H9 (cell line): Measurements from ENCODE around the gene THOC2. TPM values are rescaled to one million over a fixed set of nuclear protein-coding genes. Genes with fewer than 3 reads are reported as not detected.
A peak's percentile ranks its signal among the peaks of the same experiment; 100 is the strongest.

Source experiments
- DNase-seq: peaks from one replicate; pipeline ENCODE4 v3.0.0-alpha.2; 2017
- H2AFZ ChIP-seq: one replicate; pipeline ENCODE4 v1.6.1; 2013; ENCODE audit warnings: mild to moderate bottlenecking, low read length, control low read depth, moderate library complexity
- H2AK5ac ChIP-seq: 2 replicates; pipeline ENCODE4 v1.6.1; 2013; ENCODE audit warnings: low read length, control low read depth, mixed read lengths; ENCODE audit not compliant: insufficient read length
- H2BK120ac ChIP-seq: one replicate; pipeline ENCODE4 v1.6.1; 2013; ENCODE audit warnings: low read depth, mild to moderate bottlenecking, low read length, control low read depth, inconsistent platforms; ENCODE audit not compliant: poor library complexity, severe bottlenecking
- H2BK12ac ChIP-seq: 2 replicates; pipeline ENCODE4 v1.6.1; 2013; ENCODE audit warnings: low read length, control low read depth, mixed read lengths, low read depth; ENCODE audit not compliant: insufficient read length
- H2BK15ac ChIP-seq: 2 replicates; pipeline ENCODE4 v1.6.1; 2013; ENCODE audit warnings: low read depth, low read length, control low read depth
- H2BK20ac ChIP-seq: one replicate; pipeline ENCODE4 v1.6.1; 2013; ENCODE audit warnings: low read depth, mild to moderate bottlenecking, low read length, control low read depth, inconsistent platforms; ENCODE audit not compliant: poor library complexity, severe bottlenecking
- H2BK5ac ChIP-seq: 2 replicates; pipeline ENCODE4 v1.6.1; 2013; ENCODE audit warnings: low read length, control low read depth, mixed read lengths; ENCODE audit not compliant: insufficient read length
- H3K14ac ChIP-seq: 2 replicates; pipeline ENCODE4 v1.6.1; 2013; ENCODE audit warnings: low read length, control low read depth; ENCODE audit not compliant: insufficient read depth
- H3K18ac ChIP-seq: 2 replicates; pipeline ENCODE4 v1.6.1; 2013; ENCODE audit warnings: low read depth, mild to moderate bottlenecking, mixed read lengths, low read length, control low read depth; ENCODE audit not compliant: insufficient read length
- H3K23ac ChIP-seq: 2 replicates; pipeline ENCODE4 v1.6.1; 2013; ENCODE audit warnings: low read length, control low read depth, mixed read lengths, low read depth; ENCODE audit not compliant: insufficient read length
- H3K23me2 ChIP-seq: 2 replicates; pipeline ENCODE4 v1.6.1; 2013; ENCODE audit warnings: low read depth, mild to moderate bottlenecking, mixed read lengths, low read length, control low read depth; ENCODE audit not compliant: insufficient read length, poor library complexity, severe bottlenecking
- H3K27ac ChIP-seq: 2 replicates; pipeline ENCODE4 v1.5.1; 2013; ENCODE audit warnings: low read length, control low read depth, mixed read lengths, low read depth; ENCODE audit not compliant: insufficient read length
- H3K27me3 ChIP-seq: 2 replicates; pipeline ENCODE4 v1.6.1; 2013; ENCODE audit warnings: low read length, control low read depth, inconsistent platforms; ENCODE audit not compliant: insufficient read depth
- H3K4ac ChIP-seq: 2 replicates; pipeline ENCODE4 v1.6.1; 2013; ENCODE audit warnings: low read depth, mild to moderate bottlenecking, control low read depth, inconsistent platforms, low read length, moderate library complexity
- H3K4me1 ChIP-seq: 2 replicates; pipeline ENCODE4 v1.6.1; 2013; ENCODE audit warnings: low read length, control low read depth, inconsistent platforms; ENCODE audit not compliant: insufficient read depth
- H3K4me2 ChIP-seq: 2 replicates; pipeline ENCODE4 v1.6.1; 2013; ENCODE audit warnings: low read length, control low read depth, mixed read lengths; ENCODE audit not compliant: insufficient read length, insufficient read depth
- H3K56ac ChIP-seq: 2 replicates; pipeline ENCODE4 v1.6.1; 2013; ENCODE audit warnings: low read depth, mild to moderate bottlenecking, mixed read lengths, low read length, control low read depth; ENCODE audit not compliant: insufficient read length
- H3K79me1 ChIP-seq: 2 replicates; pipeline ENCODE4 v1.6.1; 2013; ENCODE audit warnings: low read depth, mild to moderate bottlenecking, moderate library complexity, low read length, control low read depth, inconsistent platforms; ENCODE audit not compliant: insufficient read depth, poor library complexity, severe bottlenecking
- H3K79me2 ChIP-seq: 2 replicates; pipeline ENCODE4 v1.6.1; 2013; ENCODE audit warnings: low read length, control low read depth, inconsistent platforms; ENCODE audit not compliant: insufficient read depth
- H3K9ac ChIP-seq: 2 replicates; pipeline ENCODE4 v1.6.1; 2013; ENCODE audit warnings: low read length, control low read depth, mixed read lengths; ENCODE audit not compliant: insufficient read length; ENCODE audit errors: extremely low read depth
- H3K9me3 ChIP-seq: one replicate; pipeline ENCODE4 v1.6.1; 2013; ENCODE audit warnings: low read depth, low read length, inconsistent platforms; ENCODE audit not compliant: control insufficient read depth
- H3T11ph ChIP-seq: one replicate; pipeline ENCODE4 v1.6.1; 2013; ENCODE audit warnings: mild to moderate bottlenecking, low read length, control low read depth, inconsistent platforms
- H4K20me1 ChIP-seq: one replicate; pipeline ENCODE4 v1.6.1; 2013; ENCODE audit not compliant: control insufficient read depth, insufficient read length, insufficient read depth
- H4K5ac ChIP-seq: 2 replicates; pipeline ENCODE4 v1.6.1; 2013; ENCODE audit warnings: low read depth, mild to moderate bottlenecking, mixed read lengths, low read length, control low read depth; ENCODE audit not compliant: insufficient read length
- H4K8ac ChIP-seq: replicated peaks from 2 replicates; pipeline ENCODE4 v1.6.1; 2013; ENCODE audit warnings: low read length, control low read depth, mixed read lengths, low read depth; ENCODE audit not compliant: insufficient read length
- H4K91ac ChIP-seq: 2 replicates; pipeline ENCODE4 v1.6.1; 2013; ENCODE audit warnings: low read depth, mild to moderate bottlenecking, moderate library complexity, mixed read lengths, low read length, control low read depth; ENCODE audit not compliant: insufficient read length
- H3K27ac Mint-ChIP-seq, 3 experiments: 2 replicates in 2 of 3; 3 replicates in 1 of 3; pipeline ENCODE4 v1.8.0; 2020 to 2021; ENCODE audit warnings: mixed read lengths in 3 of 3, mild to moderate bottlenecking in 1 of 3, moderate library complexity in 1 of 3
- H3K27me3 Mint-ChIP-seq: 2 replicates; pipeline ENCODE4 v1.8.0; 2021; ENCODE audit warnings: low read depth, mild to moderate bottlenecking, moderate library complexity, mixed read lengths
- H3K36me3 Mint-ChIP-seq, 3 experiments: 2 replicates in 2 of 3; 3 replicates in 1 of 3; pipeline ENCODE4 v1.8.0; 2020 to 2021; ENCODE audit warnings: low read depth in 3 of 3, mixed read lengths in 3 of 3; ENCODE audit not compliant: insufficient read depth in 1 of 3
- H3K4me1 Mint-ChIP-seq, 2 experiments: 2 replicates each; pipeline ENCODE4 v1.8.0; 2020; ENCODE audit warnings: mixed read lengths in 2 of 2
- H3K4me3 Mint-ChIP-seq, 2 experiments: 2 replicates in 1 of 2; 3 replicates in 1 of 2; pipeline ENCODE4 v1.8.0; 2020 to 2021; ENCODE audit warnings: mild to moderate bottlenecking in 2 of 2, mixed read lengths in 2 of 2, moderate library complexity in 1 of 2
- H3K9me3 Mint-ChIP-seq, 2 experiments: 2 replicates in 1 of 2; 3 replicates in 1 of 2; pipeline ENCODE4 v1.8.0; 2020; ENCODE audit warnings: mild to moderate bottlenecking in 2 of 2, mixed read lengths in 2 of 2, moderate library complexity in 1 of 2
- total RNA-seq: library from RNA; stranded (reverse); gene quantifications from 2 replicates; pipeline ENCODE4 v1.2.1, GENCODE V29; 2021
- TF ChIP-seq, protein P1 (sequence below): fragments of 200-600 bp; sonication (generic); conservative IDR thresholded peaks from 3 replicates; pipeline ENCODE4 v1.8.0; 2021; ENCODE audit warnings: antibody characterized with exemption, mild to moderate bottlenecking

Gene THOC2
- total RNA-seq, 1 experiment from 2014 or later = 72.1 TPM

DNA sequence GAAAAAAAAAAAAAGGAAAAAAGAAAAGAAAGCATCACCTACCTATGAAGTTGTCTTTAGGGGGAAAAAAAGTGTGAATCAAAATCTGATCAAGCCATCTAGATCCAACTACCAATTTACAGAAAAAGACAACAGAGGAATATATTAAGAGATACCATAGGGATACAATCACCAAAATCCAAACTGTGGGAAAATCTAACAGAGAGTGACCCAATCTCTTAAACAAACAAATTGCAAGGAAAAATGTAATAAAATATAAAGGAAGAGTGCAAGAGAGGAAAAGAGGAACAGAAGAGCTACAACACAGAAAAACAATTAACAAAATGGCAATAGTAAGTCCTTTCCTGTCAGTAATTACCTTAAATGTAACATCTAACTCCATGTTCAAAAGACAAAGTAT, 19.0 kb downstream of the THOC2 start:
- Mint-ChIP-seq H3K27ac (peak overlapping the region in 2 of 3 experiments; percentile 34 to 46; a peak in 2 of 7 replicates), H3K27me3 (no peaks in the 10 kb centered on the region), H3K36me3 (peaks cover 5 to 19% (median 19%) of the 10 kb centered on the region in 3 experiments; a peak in 6 of 7 replicates), H3K9me3 (peaks cover 16 to 57% of the 10 kb centered on the region in 2 experiments), H3K4me3 (no peak overlapping the region), H3K4me1 (peaks cover 0 to 3% of the 10 kb centered on the region in 2 experiments; a peak in 2 of 4 replicates)
- Histone ChIP-seq H4K5ac (no peak overlapping the region), H3K23me2 (no peaks in the 10 kb centered on the region), H3K56ac (no peak overlapping the region), H3K79me2 (peaks cover 2% of the 10 kb centered on the region; the same call in 1 of the 2 replicates), H3K79me1 (no peaks in the 10 kb centered on the region), H3K18ac (no peak overlapping the region), H2BK20ac (no peak overlapping the region), H2AFZ (no peak overlapping the region), H3K9ac (no peak overlapping the region), H3K23ac (no peak overlapping the region), H4K8ac (no peak overlapping the region), H2AK5ac (no peak overlapping the region), H3K14ac (no peak overlapping the region), H3T11ph (no peak overlapping the region), H3K27ac (no peak overlapping the region), H4K91ac (no peak overlapping the region), H3K9me3 (peaks cover 7% of the 10 kb centered on the region), H2BK5ac (no peak overlapping the region), H3K4me2 (no peak overlapping the region), H2BK120ac (no peak overlapping the region), H3K4me1 (no peaks in the 10 kb centered on the region; the same call in 1 of the 2 replicates), H3K27me3 (no peaks in the 10 kb centered on the region), H2BK15ac (no peak overlapping the region), H2BK12ac (no peak overlapping the region), H4K20me1 (no peaks in the 10 kb centered on the region), H3K4ac (no peak overlapping the region)
- DNase-seq = no peak
- TF ChIP-seq, protein P1, sequence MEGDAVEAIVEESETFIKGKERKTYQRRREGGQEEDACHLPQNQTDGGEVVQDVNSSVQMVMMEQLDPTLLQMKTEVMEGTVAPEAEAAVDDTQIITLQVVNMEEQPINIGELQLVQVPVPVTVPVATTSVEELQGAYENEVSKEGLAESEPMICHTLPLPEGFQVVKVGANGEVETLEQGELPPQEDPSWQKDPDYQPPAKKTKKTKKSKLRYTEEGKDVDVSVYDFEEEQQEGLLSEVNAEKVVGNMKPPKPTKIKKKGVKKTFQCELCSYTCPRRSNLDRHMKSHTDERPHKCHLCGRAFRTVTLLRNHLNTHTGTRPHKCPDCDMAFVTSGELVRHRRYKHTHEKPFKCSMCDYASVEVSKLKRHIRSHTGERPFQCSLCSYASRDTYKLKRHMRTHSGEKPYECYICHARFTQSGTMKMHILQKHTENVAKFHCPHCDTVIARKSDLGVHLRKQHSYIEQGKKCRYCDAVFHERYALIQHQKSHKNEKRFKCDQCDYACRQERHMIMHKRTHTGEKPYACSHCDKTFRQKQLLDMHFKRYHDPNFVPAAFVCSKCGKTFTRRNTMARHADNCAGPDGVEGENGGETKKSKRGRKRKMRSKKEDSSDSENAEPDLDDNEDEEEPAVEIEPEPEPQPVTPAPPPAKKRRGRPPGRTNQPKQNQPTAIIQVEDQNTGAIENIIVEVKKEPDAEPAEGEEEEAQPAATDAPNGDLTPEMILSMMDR = no peak
